CD1c-positive myeloid dendritic cell (primary cell): Measurements from ENCODE around the gene U2AF1L4.
"Not testable (repeated sequence)": the region's sequence is repeated elsewhere in the genome, so short reads cannot be mapped to it uniquely, and the experiment has no call there.

Source experiments
- DNase-seq: peaks from one replicate; pipeline ENCODE4 v3.0.0-alpha.2; 2016; ENCODE audit errors: extremely low spot score

The U2AF1L4 gene

GRCh38 chr19:35780717-35781116 lies 35.5 kb upstream of the U2AF1L4 start:
- no peak for DNase-seq

GRCh38 chr19:35780058-35780457 lies 34.8 kb upstream of the U2AF1L4 start:
- no peak for DNase-seq

- DNase-seq = no peak
These were observed 33.8 kb upstream of the U2AF1L4 start for GRCh38 chr19:35779033-35779432.

- DNase-seq = no peak
These were observed 32.7 kb upstream of the U2AF1L4 start for GRCh38 chr19:35777961-35778360.

GRCh38 chr19:35777086-35777841 lies 32.0 kb upstream of the U2AF1L4 start:
- DNase-seq = no peak

- no peak for DNase-seq
These were observed 31.0 kb upstream of the U2AF1L4 start for GRCh38 chr19:35776102-35776788.

- peak; percentile 100 for DNase-seq
These were observed 30.3 kb upstream of the U2AF1L4 start, which contains the start of gene ARHGAP33 for GRCh38 chr19:35775298-35776101. Gene ARHGAP33 (plus strand): TSS chr19:35775564. CDS start chr19:35775659, 95 bp downstream.

GRCh38 chr19:35775046-35775297 lies 29.8 kb upstream of the U2AF1L4 start:
- no peak for DNase-seq

- DNase-seq = no peak
These were observed 29.2 kb upstream of the U2AF1L4 start for GRCh38 chr19:35774274-35775045.

GRCh38 chr19:35773020-35773806 lies 28.0 kb upstream of the U2AF1L4 start:
- no peak for DNase-seq

- not testable (repeated sequence) for DNase-seq
These were observed 27.1 kb upstream of the U2AF1L4 start for GRCh38 chr19:35772362-35772761.

- no peak for DNase-seq
These were observed 22.8 kb upstream of the U2AF1L4 start for GRCh38 chr19:35768082-35768421.

GRCh38 chr19:35767288-35768081 lies 22.3 kb upstream of the U2AF1L4 start:
- no peak for DNase-seq

GRCh38 chr19:35766571-35767104 lies 21.4 kb upstream of the U2AF1L4 start:
- DNase-seq = no peak

GRCh38 chr19:35764432-35765315 lies 19.5 kb upstream of the U2AF1L4 start:
- DNase-seq = no peak

- no peak for DNase-seq
These were observed 15.6 kb upstream of the U2AF1L4 start for GRCh38 chr19:35760711-35761349.

GRCh38 chr19:35759697-35760096 lies 14.5 kb upstream of the U2AF1L4 start:
- DNase-seq = no peak

- peak; percentile 99 for DNase-seq
These were observed 12.8 kb upstream of the U2AF1L4 start, which contains the start of gene PROSER3 for GRCh38 chr19:35757749-35758608. Gene PROSER3 (plus strand): TSS chr19:35758176. CDS start chr19:35758216, 40 bp downstream.
